Fibroblast of lung (primary cell): Measurements from ENCODE around the gene DAD1.
"Not testable (repeated sequence)": the region's sequence is repeated elsewhere in the genome, so short reads cannot be mapped to it uniquely, and the experiment has no call there.

Experiments used
- CTCF ChIP-seq, 2 donors: IDR thresholded peaks in 1 of 2; conservative IDR thresholded peaks in 1 of 2; 1 replicate in 1 of 2; 2 replicates in 1 of 2; pipeline ENCODE4 v1.5.1; 2011 to 2012; ENCODE audit warnings: low read length in 2 of 2, control low read depth in 1 of 2, inconsistent platforms in 1 of 2, low read depth in 1 of 2, mild to moderate bottlenecking in 1 of 2
- EZH2 ChIP-seq: IDR thresholded peaks from 2 replicates; pipeline ENCODE4 v1.5.1; 2012; ENCODE audit warnings: low read length, control low read depth, mild to moderate bottlenecking; ENCODE audit errors: missing control alignments

- not testable (repeated sequence) for TF ChIP-seq CTCF (conservative IDR thresholded peaks at IDR 0.05 in 1 of 2, IDR thresholded peaks at IDR 0.05 in 1 of 2; ENCODE audit: low read depth in 1 of 2, low read length in 2 of 2); EZH2
Observed at GRCh38 chr14:22543570-22544357, 45.3 kb downstream of the DAD1 start.
